ENCODE results near the gene CYB561D2. TPM values are rescaled to one million over a fixed set of nuclear protein-coding genes. Genes with fewer than 3 reads are reported as not detected.

The CYB561D2 gene
- total RNA-seq, 1 experiment from 2014 or later, result 9.5 TPM

Other genes with a start within 250 kb of the CYB561D2 start
- 15.7 TPM for gene SEMA3F, start 195.5 kb upstream of the CYB561D2 start, total RNA-seq (2021; ENCODE audit: unreplicated experiment)
- gene GNAT1, start 159.3 kb upstream of the CYB561D2 start, total RNA-seq (2021; ENCODE audit: unreplicated experiment), result not detected
- gene SLC38A3, start 145.6 kb upstream of the CYB561D2 start, total RNA-seq (2021; ENCODE audit: unreplicated experiment), result 3.1 TPM
- 170 TPM for gene GNAI2, start 114.7 kb upstream of the CYB561D2 start, total RNA-seq (2021; ENCODE audit: unreplicated experiment)
- gene SEMA3B, start 81.7 kb upstream of the CYB561D2 start, total RNA-seq (2021; ENCODE audit: unreplicated experiment), result 46.2 TPM
- gene LSMEM2, start 71.8 kb upstream of the CYB561D2 start, total RNA-seq (2021; ENCODE audit: unreplicated experiment), result not detected
- 146 TPM for gene IFRD2, start 58.4 kb upstream of the CYB561D2 start, total RNA-seq (2021; ENCODE audit: unreplicated experiment)
- gene HYAL3, start 51.5 kb upstream of the CYB561D2 start, total RNA-seq (2021; ENCODE audit: unreplicated experiment), result 10.3 TPM
- gene NAA80, start 51.5 kb upstream of the CYB561D2 start, total RNA-seq (2021; ENCODE audit: unreplicated experiment), result 21.3 TPM
- 6.1 TPM for gene HYAL1, start 47.3 kb upstream of the CYB561D2 start, total RNA-seq (2021; ENCODE audit: unreplicated experiment)
- 42.2 TPM for gene HYAL2, start 28.1 kb upstream of the CYB561D2 start, total RNA-seq (2021; ENCODE audit: unreplicated experiment)
- 34.0 TPM for gene TUSC2, start 22.6 kb upstream of the CYB561D2 start, total RNA-seq (2021; ENCODE audit: unreplicated experiment)
- 29.6 TPM for gene RASSF1, start 10.0 kb upstream of the CYB561D2 start, total RNA-seq (2021; ENCODE audit: unreplicated experiment)
- gene ZMYND10, start 5.1 kb upstream of the CYB561D2 start, total RNA-seq (2021; ENCODE audit: unreplicated experiment), result 3.3 TPM
- 35.4 TPM for gene NPRL2, start 87 bp upstream of the CYB561D2 start, total RNA-seq (2021; ENCODE audit: unreplicated experiment)
- 24.6 TPM for gene TMEM115, start 8.7 kb downstream of the CYB561D2 start, total RNA-seq (2021; ENCODE audit: unreplicated experiment)
- gene CACNA2D2, start 152.8 kb downstream of the CYB561D2 start, total RNA-seq (2021; ENCODE audit: unreplicated experiment), result 10.2 TPM
- gene C3orf18, start 216.9 kb downstream of the CYB561D2 start, total RNA-seq (2021; ENCODE audit: unreplicated experiment), result 10.1 TPM
- gene HEMK1, start 218.7 kb downstream of the CYB561D2 start, total RNA-seq (2021; ENCODE audit: unreplicated experiment), result 20.5 TPM

Data from HCT116 (cell line).